Measurements from ENCODE around the gene ANKRD33B. TPM values are rescaled to one million over a fixed set of nuclear protein-coding genes. Genes with fewer than 3 reads are reported as not detected.

The ANKRD33B gene
- total and polyA plus RNA-seq, 2 of the 13 experiments (the other 11 are each of a cell fraction or from before 2014, with no cell fraction given): 0.02 TPM; not detected in 1

- Histone ChIP-seq H3K27me3 (ENCODE audit: control insufficient read depth in 1 of 2, insufficient read depth in 2 of 2, low read length in 2 of 2) (peaks cover 2 to 5% of the 10 kb centered on the region in 2 experiments; a peak in 3 of 5 replicates), H3K79me2 (ENCODE audit: insufficient read depth, low read length) (no peaks in the 10 kb centered on the region), H3K4me2 (ENCODE audit: low read depth, low read length) (peak overlapping the region; percentile 45; the same call in 1 of the 2 replicates), H3K4me1 (ENCODE audit: insufficient read depth, low read length) (peaks cover 9% of the 10 kb centered on the region; the same call in 1 of the 2 replicates), H3K9me3 (ENCODE audit: low read length) (no peaks in the 10 kb centered on the region), H2AFZ (ENCODE audit: low read length) (no peak overlapping the region), H3K27ac (ENCODE audit: extremely low read length, insufficient read depth, low read length) (no peak overlapping the region), H4K20me1 (ENCODE audit: insufficient read depth, low read length) (no peaks in the 10 kb centered on the region), H3K36me3 (replicated peaks in 1 of 2; ENCODE audit: control insufficient read depth in 1 of 2, insufficient read depth in 2 of 2, low read length in 2 of 2) (no peaks in the 10 kb centered on the region), H3K9ac (ENCODE audit: insufficient read depth, low read depth, low read length) (no peak overlapping the region), H3K4me3 (replicated peaks in 1 of 3; ENCODE audit: insufficient read depth in 1 of 3, low read depth in 2 of 3, low read length in 3 of 3) (no peak overlapping the region)
- WGBS (ENCODE audit: low lambda C conversion rate): 19% methylated on average over 5 of the region's 10 CpGs
- DNase-seq (ENCODE audit: low spot score) (no peak), FAIRE-seq (no peak), ATAC-seq (no peak)
- ChIA-PET CTCF (ENCODE audit: low intra/inter-chr PET ratio, low total read pairs) (no interaction called here), POLR2A (no interaction called here)
- TF ChIP-seq MLX (CRISPR knock-in tag; IDR thresholded peaks at IDR 0.05): no peak
- no peak for TF ChIP-seq SPEN (CRISPR knock-in tag; IDR thresholded peaks at IDR 0.05; ENCODE audit: low read depth)
- TF ChIP-seq, protein P1, sequence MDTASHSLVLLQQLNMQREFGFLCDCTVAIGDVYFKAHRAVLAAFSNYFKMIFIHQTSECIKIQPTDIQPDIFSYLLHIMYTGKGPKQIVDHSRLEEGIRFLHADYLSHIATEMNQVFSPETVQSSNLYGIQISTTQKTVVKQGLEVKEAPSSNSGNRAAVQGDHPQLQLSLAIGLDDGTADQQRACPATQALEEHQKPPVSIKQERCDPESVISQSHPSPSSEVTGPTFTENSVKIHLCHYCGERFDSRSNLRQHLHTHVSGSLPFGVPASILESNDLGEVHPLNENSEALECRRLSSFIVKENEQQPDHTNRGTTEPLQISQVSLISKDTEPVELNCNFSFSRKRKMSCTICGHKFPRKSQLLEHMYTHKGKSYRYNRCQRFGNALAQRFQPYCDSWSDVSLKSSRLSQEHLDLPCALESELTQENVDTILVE (CRISPR knock-in tag; IDR thresholded peaks at IDR 0.05): no peak
- no peak for TF ChIP-seq RCOR2 (CRISPR knock-in tag; IDR thresholded peaks at IDR 0.05)
- TF ChIP-seq FOXM1 (CRISPR knock-in tag; IDR thresholded peaks at IDR 0.05): no peak
- in situ Hi-C loops (cut with HindIII; ENCODE audit: extremely low pct_ligation_motif_present, low pct_unique_long_range_greater_than_20kb) (no loop called here), intact Hi-C loops (cut with micrococcal nuclease; ENCODE audit: unreplicated experiment) (no loop called here)
- no TSS peak for BruUV-seq (replicated peaks)
These were observed 99.0 kb downstream of the ANKRD33B start for GRCh38 chr5:10662661-10663488.
